AG10803 (cell line): Measurements from ENCODE around the gene SENP2.

Experiments
- DNase-seq: peaks from one replicate; pipeline ENCODE4 v3.0.0; 2010; ENCODE audit warnings: low read depth
- H3K4me3 ChIP-seq: 2 replicates; pipeline ENCODE4 v1.5.1; 2011; ENCODE audit warnings: mild to moderate bottlenecking, low read length, control low read depth
- CTCF ChIP-seq: conservative IDR thresholded peaks from 2 replicates; pipeline ENCODE4 v1.5.1; 2011; ENCODE audit warnings: mild to moderate bottlenecking, low read length, control low read depth, inconsistent platforms

The SENP2 gene

DNA sequence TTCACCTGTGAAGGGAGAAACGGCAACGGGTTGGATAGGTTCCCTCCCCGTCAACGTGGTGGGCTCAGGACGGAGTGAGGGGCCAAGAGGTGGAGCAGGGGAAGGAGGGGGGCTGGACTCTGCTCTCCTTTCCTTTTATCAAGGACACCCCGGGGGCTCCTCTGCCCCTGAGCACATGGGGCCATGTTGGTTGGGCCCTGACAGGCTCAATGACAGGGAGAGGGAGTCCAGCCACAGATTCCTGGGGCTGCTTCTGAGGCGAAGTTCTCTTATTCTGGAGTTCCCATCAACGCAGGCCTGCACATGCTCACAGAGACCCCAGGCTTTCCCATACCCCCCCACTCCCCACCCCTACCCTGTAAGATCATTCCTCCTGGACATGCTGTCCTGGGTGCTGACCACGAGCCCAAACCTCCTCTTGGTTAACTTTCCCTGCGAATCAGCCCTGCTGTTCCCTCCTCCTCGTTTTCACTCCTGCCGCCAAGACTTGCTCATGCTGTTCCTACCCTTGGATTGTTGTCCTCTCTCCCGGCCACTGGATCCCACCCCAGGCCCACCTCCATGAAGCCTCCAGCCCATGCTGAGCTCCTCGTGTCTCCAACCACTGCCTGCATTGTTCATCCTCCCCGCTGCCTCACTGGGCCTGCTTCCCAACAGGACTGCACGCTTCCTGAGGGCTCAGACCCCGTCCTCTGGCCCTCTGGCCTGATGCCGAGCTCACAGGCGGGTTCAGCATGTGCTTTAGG lies 61.2 kb downstream of the SENP2 start:
- DNase-seq, result no peak
- no peak for TF ChIP-seq CTCF
- H3K4me3 ChIP-seq, result no peak overlapping the region

- TF ChIP-seq CTCF, result no peak
- no peak for DNase-seq
- no peak overlapping the region for H3K4me3 ChIP-seq
These were observed 61.8 kb downstream of the SENP2 start for GRCh38 chr3:185647880-185648210.

GRCh38 chr3:185648396-185648795 lies 62.3 kb downstream of the SENP2 start:
- DNase-seq, result no peak
- H3K4me3 ChIP-seq, result no peak overlapping the region
- no peak for TF ChIP-seq CTCF

- TF ChIP-seq CTCF, result no peak
- no peak overlapping the region for H3K4me3 ChIP-seq
- DNase-seq, result no peak
These were observed 63.3 kb downstream of the SENP2 start for GRCh38 chr3:185649414-185649813.

GRCh38 chr3:185651971-185652370 lies 65.9 kb downstream of the SENP2 start:
- no peak for TF ChIP-seq CTCF
- H3K4me3 ChIP-seq, result no peak overlapping the region
- no peak for DNase-seq

- no peak for TF ChIP-seq CTCF
These were observed 68.1 kb downstream of the SENP2 start for GRCh38 chr3:185653949-185654757.

DNA sequence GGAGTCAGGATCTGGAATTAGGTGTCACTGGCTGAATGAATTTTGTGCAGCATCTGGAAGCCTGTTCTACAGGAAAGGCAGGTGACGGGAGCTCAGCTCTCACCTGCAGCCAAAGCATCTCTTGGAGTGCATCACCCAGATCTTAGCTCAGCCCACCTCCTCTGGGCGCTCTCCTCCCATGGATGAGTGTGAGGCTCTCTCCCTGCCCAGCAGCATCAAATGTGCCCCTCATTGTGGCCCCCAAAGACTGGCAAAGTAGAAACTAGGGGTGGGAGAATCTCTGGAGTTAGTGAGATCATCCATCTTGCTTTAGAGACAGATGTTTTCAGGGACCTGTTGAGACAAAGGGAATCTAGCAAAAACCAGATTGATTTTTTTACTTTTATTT lies 68.7 kb downstream of the SENP2 start:
- no peak for TF ChIP-seq CTCF
- no peak for DNase-seq
- H3K4me3 ChIP-seq, result no peak overlapping the region

More at GRCh38 chr3:185653949-185654757, 68.1 kb downstream of the SENP2 start:
- H3K4me3 ChIP-seq, result no peak overlapping the region
- DNase-seq, result no peak
